WTC11 (cell line): ENCODE measurements around the gene TSPAN5. TPM values are rescaled to one million over a fixed set of nuclear protein-coding genes. Genes with fewer than 3 reads are reported as not detected.

Source experiments
- ATAC-seq: fragments of 200-7000 bp; cut with Tn5 transposase; 2 replicates; pipeline ENCODE4 v1.10.0; 2021; ENCODE audit warnings: mild to moderate bottlenecking, moderate library complexity
- CTCF ChIA-PET: fragments of 300-600 bp; sonication (Branson Sonifier 250); formaldehyde crosslinking; loops from one replicate; lab custom pipeline; 2021; ENCODE audit warnings: antibody characterized with exemption; lab: Charles Lee
- POLR2A ChIA-PET: fragments of 350-600 bp; sonication (Branson Sonifier 250); formaldehyde crosslinking; loops from one replicate; lab custom pipeline; 2021; ENCODE audit warnings: antibody characterized with exemption; lab: Charles Lee
- DNase-seq: peaks from one replicate; pipeline ENCODE4 v3.0.0; 2021; ENCODE audit warnings: low spot score
- H3K27ac Mint-ChIP-seq: 2 replicates; pipeline ENCODE4 v1.8.0; 2021; ENCODE audit warnings: mixed read lengths
- H3K27me3 Mint-ChIP-seq: 2 replicates; pipeline ENCODE4 v1.8.0; 2021; ENCODE audit warnings: low read depth, mild to moderate bottlenecking, moderate library complexity, mixed read lengths
- H3K36me3 Mint-ChIP-seq: 2 replicates; pipeline ENCODE4 v1.8.0; 2021; ENCODE audit warnings: mixed read lengths
- H3K4me1 Mint-ChIP-seq: 2 replicates; pipeline ENCODE4 v1.8.0; 2022; ENCODE audit warnings: mixed read lengths
- H3K4me3 Mint-ChIP-seq: 2 replicates; pipeline ENCODE4 v1.8.0; 2021; ENCODE audit warnings: mild to moderate bottlenecking, moderate library complexity, mixed read lengths
- H3K9me3 Mint-ChIP-seq: 2 replicates; pipeline ENCODE4 v1.8.0; 2021; ENCODE audit warnings: mixed read lengths
- ATF6 ChIP-seq: sonication (generic); formaldehyde crosslinking; IDR thresholded peaks from 2 replicates; pipeline ENCODE4 v1.8.1; 2023; ENCODE audit warnings: mild to moderate bottlenecking, missing genetic modification reagents
- HMGXB4 ChIP-seq: sonication (generic); formaldehyde crosslinking; IDR thresholded peaks from 2 replicates; pipeline ENCODE4 v1.8.1; 2023; ENCODE audit warnings: mild to moderate bottlenecking, moderate library complexity, missing genetic modification reagents
- PRRX2 ChIP-seq: fragments of 250-450 bp; sonication (Bioruptor Pico); IDR thresholded peaks from 2 replicates; pipeline ENCODE4 v1.8.0; 2021; ENCODE audit warnings: mild to moderate bottlenecking
- SP1 ChIP-seq: sonication (generic); formaldehyde crosslinking; conservative IDR thresholded peaks from 2 replicates; pipeline ENCODE4 v1.8.1; 2022; ENCODE audit warnings: missing genetic modification reagents
- TCF7 ChIP-seq: sonication (generic); formaldehyde crosslinking; IDR thresholded peaks from 2 replicates; pipeline ENCODE4 v1.8.0; 2022; ENCODE audit warnings: mild to moderate bottlenecking, low read depth, missing genetic modification reagents, moderate library complexity
- ZBTB21 ChIP-seq: sonication (generic); formaldehyde crosslinking; IDR thresholded peaks from 2 replicates; pipeline ENCODE4 v1.8.1; 2023; ENCODE audit warnings: mild to moderate bottlenecking, missing genetic modification reagents, borderline replicate concordance
- ZNF232 ChIP-seq: sonication (generic); formaldehyde crosslinking; IDR thresholded peaks from 2 replicates; pipeline ENCODE4 v1.8.0; 2022; ENCODE audit warnings: mild to moderate bottlenecking, missing genetic modification reagents
- ZNF416 ChIP-seq: fragments of 250-450 bp; sonication (Bioruptor Pico); IDR thresholded peaks from 2 replicates; pipeline ENCODE4 v1.9.0; 2021; ENCODE audit warnings: mild to moderate bottlenecking, inconsistent platforms
- ZNF512 ChIP-seq: sonication (generic); formaldehyde crosslinking; IDR thresholded peaks from 2 replicates; pipeline ENCODE4 v1.8.1; 2022; ENCODE audit warnings: missing genetic modification reagents, borderline replicate concordance
- ZNF671 ChIP-seq: fragments of 250-450 bp; sonication (Bioruptor Pico); IDR thresholded peaks from 2 replicates; pipeline ENCODE4 v1.8.0; 2021; ENCODE audit warnings: mild to moderate bottlenecking
- ZSCAN18 ChIP-seq: fragments of 250-450 bp; sonication (Bioruptor Pico); IDR thresholded peaks from 2 replicates; pipeline ENCODE4 v2.1.2; 2022; ENCODE audit warnings: mild to moderate bottlenecking, moderate library complexity
- total RNA-seq: library from RNA; stranded (reverse); gene quantifications from 3 replicates; pipeline ENCODE4 v1.2.3, GENCODE V29; 2021

Gene TSPAN5
- total RNA-seq, 1 experiment from 2014 or later = 22.7 TPM

GRCh38 chr4:98689507-98690174 is 31.2 kb upstream of the TSPAN5 start:
- POLR2A ChIA-PET = no interaction called here

GRCh38 chr4:98688411-98689290 is 30.2 kb upstream of the TSPAN5 start:
- no peak for DNase-seq
- H3K9me3 Mint-ChIP-seq = peaks cover 7% of the 10 kb centered on the region; the same call in 1 of the 2 replicates
- CTCF ChIA-PET = no interaction called here
- no peak for ATAC-seq
- H3K4me1 Mint-ChIP-seq = peaks cover 18% of the 10 kb centered on the region
- H3K4me3 Mint-ChIP-seq = no peak overlapping the region
- H3K27me3 Mint-ChIP-seq = no peaks in the 10 kb centered on the region
- no peaks in the 10 kb centered on the region for H3K36me3 Mint-ChIP-seq
- POLR2A ChIA-PET = no interaction called here
- no peak overlapping the region for H3K27ac Mint-ChIP-seq
- no peak for TF ChIP-seq ZBTB21 (CRISPR knock-in tag)
- no peak for TF ChIP-seq ZNF512 (CRISPR knock-in tag)
- TF ChIP-seq ZNF232 (CRISPR knock-in tag) = no peak
- TF ChIP-seq SP1 (CRISPR knock-in tag) = no peak
- TF ChIP-seq ZNF671 = no peak

More at GRCh38 chr4:98689507-98690174, 31.2 kb upstream of the TSPAN5 start:
- ATAC-seq (no peak), DNase-seq (no peak)
- Mint-ChIP-seq H3K4me3 (no peak overlapping the region), H3K36me3 (no peaks in the 10 kb centered on the region), H3K27me3 (no peaks in the 10 kb centered on the region), H3K4me1 (peaks cover 18% of the 10 kb centered on the region), H3K27ac (no peak overlapping the region), H3K9me3 (peaks cover 8% of the 10 kb centered on the region)
- CTCF ChIA-PET = no interaction called here
- TF ChIP-seq ZNF416 = no peak
- no peak for TF ChIP-seq ZNF512 (CRISPR knock-in tag)
- TF ChIP-seq ATF6 = no peak
- TF ChIP-seq SP1 (CRISPR knock-in tag) = no peak
- TF ChIP-seq TCF7 (CRISPR knock-in tag) = no peak

- peaks cover 7% of the 10 kb centered on the region; the same call in 1 of the 2 replicates for H3K9me3 Mint-ChIP-seq
- peaks cover 18% of the 10 kb centered on the region for H3K4me1 Mint-ChIP-seq
- H3K4me3 Mint-ChIP-seq = no peak overlapping the region
- TF ChIP-seq ZSCAN18 (CRISPR knock-in tag) (no peak), HMGXB4 (no peak), PRRX2 (CRISPR knock-in tag) (no peak)
- TF ChIP-seq, all 79 proteins: peak for 0
- ChIA-PET POLR2A (no interaction called here), CTCF (interaction anchor here (0.8 kb wide), 1 partner anchor 220 kb away, joined by 3 read pairs; no protein-coding TSS in a partner anchor)
- no peaks in the 10 kb centered on the region for H3K36me3 Mint-ChIP-seq
- no peak overlapping the region for H3K27ac Mint-ChIP-seq
- no peaks in the 10 kb centered on the region for H3K27me3 Mint-ChIP-seq
- DNase-seq (no peak), ATAC-seq (no peak)
These were observed 29.5 kb upstream of the TSPAN5 start for GRCh38 chr4:98687876-98688275.
